ENCODE results near the gene GPC5. TPM values are rescaled to one million over a fixed set of nuclear protein-coding genes. Genes with fewer than 3 reads are reported as not detected.

The GPC5 gene
- total RNA-seq, 1 donor from 2014 or later, result 10.2 TPM

DNA sequence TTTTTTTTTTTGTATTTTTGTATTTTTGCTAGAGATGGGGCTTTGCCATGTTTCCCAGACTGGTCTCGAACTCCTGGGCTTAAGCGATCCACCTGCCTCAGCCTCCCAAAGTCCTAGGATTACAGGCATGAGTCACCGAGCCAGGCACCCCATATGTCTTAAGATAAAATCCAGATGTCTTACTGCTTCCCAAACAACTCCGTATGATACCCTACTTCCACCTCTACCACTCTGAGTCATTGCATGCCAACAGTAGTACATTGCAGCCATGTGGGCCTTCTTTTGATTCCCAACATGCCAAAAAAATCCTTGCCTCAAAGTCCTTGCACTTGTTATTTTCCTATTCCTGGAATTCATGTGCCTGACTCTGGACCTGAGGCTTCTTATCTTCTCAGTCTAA is 799.2 kb downstream of the GPC5 start:
- TF ChIP-seq, protein P1, sequence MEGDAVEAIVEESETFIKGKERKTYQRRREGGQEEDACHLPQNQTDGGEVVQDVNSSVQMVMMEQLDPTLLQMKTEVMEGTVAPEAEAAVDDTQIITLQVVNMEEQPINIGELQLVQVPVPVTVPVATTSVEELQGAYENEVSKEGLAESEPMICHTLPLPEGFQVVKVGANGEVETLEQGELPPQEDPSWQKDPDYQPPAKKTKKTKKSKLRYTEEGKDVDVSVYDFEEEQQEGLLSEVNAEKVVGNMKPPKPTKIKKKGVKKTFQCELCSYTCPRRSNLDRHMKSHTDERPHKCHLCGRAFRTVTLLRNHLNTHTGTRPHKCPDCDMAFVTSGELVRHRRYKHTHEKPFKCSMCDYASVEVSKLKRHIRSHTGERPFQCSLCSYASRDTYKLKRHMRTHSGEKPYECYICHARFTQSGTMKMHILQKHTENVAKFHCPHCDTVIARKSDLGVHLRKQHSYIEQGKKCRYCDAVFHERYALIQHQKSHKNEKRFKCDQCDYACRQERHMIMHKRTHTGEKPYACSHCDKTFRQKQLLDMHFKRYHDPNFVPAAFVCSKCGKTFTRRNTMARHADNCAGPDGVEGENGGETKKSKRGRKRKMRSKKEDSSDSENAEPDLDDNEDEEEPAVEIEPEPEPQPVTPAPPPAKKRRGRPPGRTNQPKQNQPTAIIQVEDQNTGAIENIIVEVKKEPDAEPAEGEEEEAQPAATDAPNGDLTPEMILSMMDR (IDR thresholded peaks at IDR 0.05; ENCODE audit: partially characterized antibody, unreplicated experiment), result no peak
- H3K27me3 Mint-ChIP-seq (ENCODE audit: unreplicated experiment), result no peaks in the 10 kb centered on the region
- no peak for DNase-seq
- H3K4me1 Mint-ChIP-seq (ENCODE audit: low read depth, unreplicated experiment), result peaks cover 3% of the 10 kb centered on the region
- H3K9me3 Mint-ChIP-seq (ENCODE audit: unreplicated experiment), result no peaks in the 10 kb centered on the region
- no peak overlapping the region for H3K27ac Mint-ChIP-seq (ENCODE audit: unreplicated experiment)
- no peaks in the 10 kb centered on the region for H3K36me3 Mint-ChIP-seq (ENCODE audit: unreplicated experiment)
- no peak overlapping the region for H3K4me3 Mint-ChIP-seq (ENCODE audit: unreplicated experiment)

DNA sequence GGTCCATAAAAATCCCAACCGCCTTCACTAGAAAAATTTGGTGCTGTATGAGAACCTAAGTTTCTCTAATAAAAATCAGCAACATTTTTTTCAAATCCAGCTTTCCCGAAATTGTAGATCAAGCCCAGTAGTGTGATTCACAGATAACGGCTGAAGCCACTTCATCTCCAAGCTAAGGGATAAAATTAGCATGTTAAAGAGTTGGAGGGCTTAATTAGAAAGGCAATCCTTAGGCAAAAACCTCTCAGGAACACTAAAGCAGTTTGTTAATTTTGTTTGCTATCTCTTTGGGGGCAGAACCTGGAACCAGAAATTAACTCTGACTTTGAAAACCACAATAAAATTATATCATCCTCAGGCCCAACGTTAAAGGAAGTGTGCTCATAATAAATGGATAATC is 820.2 kb downstream of the GPC5 start:
- DNase-seq, result no peak
- Mint-ChIP-seq H3K4me3 (ENCODE audit: unreplicated experiment) (no peak overlapping the region), H3K36me3 (ENCODE audit: unreplicated experiment) (no peaks in the 10 kb centered on the region), H3K9me3 (ENCODE audit: unreplicated experiment) (no peaks in the 10 kb centered on the region), H3K27me3 (ENCODE audit: unreplicated experiment) (no peaks in the 10 kb centered on the region), H3K27ac (ENCODE audit: unreplicated experiment) (no peak overlapping the region), H3K4me1 (ENCODE audit: low read depth, unreplicated experiment) (no peaks in the 10 kb centered on the region)
- TF ChIP-seq, protein P1 (IDR thresholded peaks at IDR 0.05; ENCODE audit: partially characterized antibody, unreplicated experiment), result no peak

DNA sequence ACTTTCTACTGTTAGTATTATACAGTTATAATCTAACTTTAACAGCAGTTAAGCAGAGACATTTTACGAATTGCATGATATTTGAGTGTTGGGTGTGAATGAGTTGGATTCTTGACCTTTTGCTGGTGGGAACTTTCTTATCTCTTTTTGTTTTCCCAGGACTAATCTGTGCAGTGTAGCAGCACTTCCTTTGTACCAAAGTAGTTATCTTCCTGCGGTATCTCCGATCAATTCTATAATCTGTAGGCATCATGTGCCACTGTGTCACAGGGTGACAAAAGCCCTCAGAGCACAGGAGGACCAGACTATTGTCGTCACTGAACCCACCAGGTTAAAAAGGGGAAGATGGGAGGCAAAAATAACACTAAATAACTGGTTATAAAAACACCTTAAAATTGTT is 823.5 kb downstream of the GPC5 start:
- no peaks in the 10 kb centered on the region for H3K4me1 Mint-ChIP-seq (ENCODE audit: low read depth, unreplicated experiment)
- H3K4me3 Mint-ChIP-seq (ENCODE audit: unreplicated experiment), result no peak overlapping the region
- no peaks in the 10 kb centered on the region for H3K27me3 Mint-ChIP-seq (ENCODE audit: unreplicated experiment)
- DNase-seq, result no peak
- TF ChIP-seq, protein P1 (IDR thresholded peaks at IDR 0.05; ENCODE audit: partially characterized antibody, unreplicated experiment), result no peak
- no peaks in the 10 kb centered on the region for H3K36me3 Mint-ChIP-seq (ENCODE audit: unreplicated experiment)
- no peaks in the 10 kb centered on the region for H3K9me3 Mint-ChIP-seq (ENCODE audit: unreplicated experiment)
- H3K27ac Mint-ChIP-seq (ENCODE audit: unreplicated experiment), result no peak overlapping the region

DNA sequence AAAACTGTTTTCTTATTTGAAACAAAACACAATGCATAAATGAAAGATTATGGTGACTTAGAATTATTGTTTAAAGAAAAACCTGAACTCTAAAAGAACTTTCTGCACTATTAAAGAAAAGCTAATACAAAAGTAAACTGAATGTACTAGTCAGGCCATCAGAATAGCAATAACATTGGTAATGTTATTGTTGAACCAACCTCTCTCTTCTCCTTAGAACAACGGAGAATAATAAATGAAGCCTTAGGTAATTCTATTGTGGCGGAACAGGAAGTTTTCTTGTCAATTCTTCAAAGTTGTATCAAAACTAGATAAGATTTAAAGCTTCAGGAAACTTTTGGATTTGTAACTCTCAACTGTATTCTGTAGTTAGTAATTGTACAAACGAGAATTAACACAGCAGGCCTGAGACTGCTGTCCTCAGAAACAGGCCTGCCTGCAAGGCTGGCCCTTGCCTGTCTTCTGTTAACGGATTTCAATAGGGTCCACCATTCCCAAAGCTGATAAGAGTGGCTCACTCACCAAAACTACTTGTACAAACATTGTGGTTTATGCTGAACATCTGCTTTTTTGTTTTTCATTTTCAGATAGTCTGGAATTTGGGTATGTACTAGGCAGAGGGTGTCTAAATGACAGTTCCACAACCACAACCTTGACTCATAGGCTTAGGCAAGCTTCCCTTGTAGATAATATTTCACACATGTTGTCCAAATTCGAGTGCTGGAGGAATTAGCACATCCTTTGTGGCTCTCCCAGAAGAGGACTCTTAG is 825.8 kb downstream of the GPC5 start:
- Mint-ChIP-seq H3K4me3 (ENCODE audit: unreplicated experiment) (no peak overlapping the region), H3K4me1 (ENCODE audit: low read depth, unreplicated experiment) (no peaks in the 10 kb centered on the region), H3K36me3 (ENCODE audit: unreplicated experiment) (no peaks in the 10 kb centered on the region), H3K27me3 (ENCODE audit: unreplicated experiment) (no peaks in the 10 kb centered on the region), H3K27ac (ENCODE audit: unreplicated experiment) (no peak overlapping the region), H3K9me3 (ENCODE audit: unreplicated experiment) (no peaks in the 10 kb centered on the region)
- no peak for DNase-seq
- TF ChIP-seq, protein P1 (IDR thresholded peaks at IDR 0.05; ENCODE audit: partially characterized antibody, unreplicated experiment), result no peak

DNA sequence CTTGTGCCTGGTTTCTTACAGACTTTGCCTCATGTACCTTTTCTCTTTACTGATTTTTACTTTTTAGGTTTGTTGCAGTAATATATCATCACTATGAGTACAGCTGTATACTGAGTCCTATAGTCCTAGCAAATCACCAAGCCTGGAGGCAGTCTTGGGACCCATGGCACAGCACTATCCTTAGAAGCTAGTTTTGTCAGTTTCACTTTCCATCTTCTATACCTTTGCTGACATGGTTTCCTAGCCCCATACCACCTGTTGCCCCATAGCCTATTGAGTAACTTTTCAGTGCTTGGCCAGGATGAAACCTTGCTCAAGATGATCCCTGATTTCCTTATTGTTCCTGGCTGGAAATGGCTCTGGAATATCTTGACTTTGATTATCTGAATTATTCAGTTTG is 826.4 kb downstream of the GPC5 start:
- H3K9me3 Mint-ChIP-seq (ENCODE audit: unreplicated experiment), result no peaks in the 10 kb centered on the region
- H3K27ac Mint-ChIP-seq (ENCODE audit: unreplicated experiment), result no peak overlapping the region
- no peak for DNase-seq
- no peaks in the 10 kb centered on the region for H3K4me1 Mint-ChIP-seq (ENCODE audit: low read depth, unreplicated experiment)
- TF ChIP-seq, protein P1 (IDR thresholded peaks at IDR 0.05; ENCODE audit: partially characterized antibody, unreplicated experiment), result no peak
- H3K4me3 Mint-ChIP-seq (ENCODE audit: unreplicated experiment), result no peak overlapping the region
- H3K36me3 Mint-ChIP-seq (ENCODE audit: unreplicated experiment), result no peaks in the 10 kb centered on the region
- no peaks in the 10 kb centered on the region for H3K27me3 Mint-ChIP-seq (ENCODE audit: unreplicated experiment)

All from glutamatergic neuron (in vitro differentiated cells).